ENCODE data around the gene ARPC2.

ARPC2 gene

GRCh38 chr2:218282173-218282991, 65.4 kb downstream of the ARPC2 start:
- H3K4me3 ChIP-seq (ENCODE audit: low read depth, low read length), result no peak overlapping the region
- no peak for TF ChIP-seq CTCF (IDR thresholded peaks at IDR 0.05; ENCODE audit: insufficient read depth, low read depth, low read length, missing control alignments)
- DNase-seq (ENCODE audit: low read depth), result no peak

DNA sequence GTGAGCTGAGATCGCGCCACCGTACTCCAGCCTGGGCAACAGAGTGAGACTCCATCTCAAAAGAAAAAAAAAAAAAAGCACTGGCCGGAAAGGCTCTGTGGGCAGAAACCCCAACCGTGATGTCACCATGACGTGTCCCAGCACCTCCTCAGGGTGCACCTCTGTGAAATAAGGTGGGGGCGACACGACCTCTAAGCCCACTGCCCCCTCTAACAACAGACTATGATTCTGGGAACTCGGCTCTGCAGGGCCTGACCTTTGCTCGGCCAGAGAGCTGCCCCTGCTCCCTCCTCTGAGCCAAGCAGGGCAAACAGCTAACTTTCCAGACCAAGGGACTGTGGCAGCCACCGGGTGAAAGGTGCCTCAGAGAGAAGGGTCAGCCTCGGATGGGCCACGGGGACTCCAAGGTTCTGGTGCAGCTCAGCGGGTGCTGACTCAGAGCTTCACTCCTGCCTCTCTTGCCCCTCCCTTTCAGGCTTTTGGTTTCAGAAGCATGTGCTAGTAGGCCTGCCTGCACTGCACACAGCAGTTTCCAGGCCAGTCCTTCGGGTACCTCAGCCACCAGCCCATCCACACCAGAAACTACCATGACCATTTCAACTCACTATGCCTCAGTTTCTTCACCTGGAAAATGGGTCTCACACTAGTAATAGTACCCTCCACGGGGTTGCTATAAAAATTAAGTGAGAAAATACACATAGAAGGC, 67.3 kb downstream of the ARPC2 start:
- TF ChIP-seq CTCF (IDR thresholded peaks at IDR 0.05; ENCODE audit: insufficient read depth, low read depth, low read length, missing control alignments), result no peak
- peak; percentile 87 for DNase-seq (ENCODE audit: low read depth)
- no peak overlapping the region; the same call in none of the 2 replicates for H3K4me3 ChIP-seq (ENCODE audit: low read depth, low read length)

DNA sequence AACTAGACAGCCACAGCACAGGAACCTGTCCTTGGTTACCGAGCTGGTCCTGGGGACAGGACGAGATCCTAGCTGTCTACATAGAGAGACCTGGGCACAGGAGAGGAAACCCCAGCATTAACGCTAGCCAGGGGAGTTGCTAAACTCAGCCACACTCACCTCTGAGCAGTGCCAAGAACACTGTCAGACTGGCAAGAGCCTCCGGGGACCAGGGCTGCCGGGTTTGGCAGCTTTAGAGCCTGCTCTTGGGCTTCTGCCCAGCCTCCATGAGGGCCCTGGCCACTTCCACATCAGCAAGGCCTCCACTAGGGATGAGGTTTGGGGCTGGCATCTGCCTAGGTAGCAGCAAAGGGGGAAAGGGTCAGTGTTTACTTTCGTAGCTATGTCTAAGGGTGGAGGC, 68.6 kb downstream of the ARPC2 start:
- no peak for TF ChIP-seq CTCF (IDR thresholded peaks at IDR 0.05; ENCODE audit: insufficient read depth, low read depth, low read length, missing control alignments)
- no peak for DNase-seq (ENCODE audit: low read depth)
- peak overlapping the region; percentile 77 for H3K4me3 ChIP-seq (ENCODE audit: low read depth, low read length)

DNA sequence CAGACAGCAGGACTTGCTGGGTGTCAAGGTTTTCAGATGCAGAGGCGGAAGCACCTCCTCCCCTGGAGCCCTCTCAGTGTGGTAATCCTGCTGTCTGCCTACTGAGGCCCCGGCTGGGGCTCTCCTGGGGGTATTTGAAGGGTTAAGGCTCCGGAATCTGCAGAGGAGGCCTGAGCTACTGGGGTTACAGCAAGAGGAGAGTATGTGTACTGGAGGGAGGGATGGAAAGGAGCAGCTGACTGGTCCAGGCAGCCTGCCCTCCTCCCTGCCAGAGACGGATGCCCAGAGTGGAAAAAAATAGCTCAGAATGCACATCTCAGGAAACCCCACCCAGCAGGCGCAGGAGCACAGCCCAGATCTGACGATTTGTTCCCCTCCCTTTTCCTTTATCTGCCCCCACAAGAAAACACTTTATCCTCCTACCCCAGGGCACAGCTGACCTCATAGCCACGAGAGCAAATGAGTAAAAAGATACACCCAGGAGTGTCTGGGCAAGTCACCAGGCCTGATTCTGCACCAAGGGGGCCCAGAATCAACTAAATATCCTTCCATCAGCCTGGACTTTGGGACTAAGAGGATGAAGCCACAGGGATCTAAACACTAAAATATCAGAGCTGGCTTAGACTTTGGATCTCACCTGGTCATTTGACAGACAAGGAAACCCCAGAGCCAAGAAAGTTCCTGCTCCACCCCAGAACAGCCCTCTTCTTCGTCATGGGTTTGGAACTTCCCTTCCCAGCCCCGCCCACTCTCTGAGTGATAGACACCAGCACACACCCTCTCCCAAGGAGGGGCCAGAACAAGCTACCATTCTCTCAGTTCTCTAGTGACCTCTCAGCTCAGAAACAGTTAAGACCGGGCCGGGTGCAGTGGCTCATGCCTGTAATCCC, 69.8 kb downstream of the ARPC2 start:
- DNase-seq (ENCODE audit: low read depth), result peak; percentile 90
- no peak for TF ChIP-seq CTCF (IDR thresholded peaks at IDR 0.05; ENCODE audit: insufficient read depth, low read depth, low read length, missing control alignments)
- H3K4me3 ChIP-seq (ENCODE audit: low read depth, low read length), result peak overlapping the region; percentile 77

GRCh38 chr2:218289639-218290315, 72.8 kb downstream of the ARPC2 start:
- DNase-seq (ENCODE audit: low read depth), result no peak
- TF ChIP-seq CTCF (IDR thresholded peaks at IDR 0.05; ENCODE audit: insufficient read depth, low read depth, low read length, missing control alignments), result no peak
- H3K4me3 ChIP-seq (ENCODE audit: low read depth, low read length), result no peak overlapping the region
